Osteocyte (in vitro differentiated cells): ENCODE measurements around the gene DYNC1I1. TPM values are rescaled to one million over a fixed set of nuclear protein-coding genes. Genes with fewer than 3 reads are reported as not detected.

Experiments
- DNase-seq: peaks from one replicate; pipeline ENCODE4 v3.0.0; 2021; ENCODE audit warnings: mixed read lengths; ENCODE audit not compliant: unreplicated experiment; ENCODE audit errors: extremely low spot score
- H3K27ac Mint-ChIP-seq: one replicate; pipeline ENCODE4 v1.8.0; 2021; ENCODE audit warnings: mild to moderate bottlenecking, mixed read lengths; ENCODE audit not compliant: unreplicated experiment
- H3K27me3 Mint-ChIP-seq: one replicate; pipeline ENCODE4 v1.8.0; 2021; ENCODE audit warnings: mixed read lengths; ENCODE audit not compliant: unreplicated experiment
- H3K36me3 Mint-ChIP-seq: one replicate; pipeline ENCODE4 v1.8.0; 2021; ENCODE audit warnings: mixed read lengths; ENCODE audit not compliant: unreplicated experiment
- H3K4me1 Mint-ChIP-seq: one replicate; pipeline ENCODE4 v1.8.0; 2021; ENCODE audit warnings: mixed read lengths; ENCODE audit not compliant: unreplicated experiment
- H3K4me3 Mint-ChIP-seq: one replicate; pipeline ENCODE4 v1.8.0; 2021; ENCODE audit warnings: mild to moderate bottlenecking, moderate library complexity, mixed read lengths; ENCODE audit not compliant: unreplicated experiment
- H3K9me3 Mint-ChIP-seq: one replicate; pipeline ENCODE4 v1.8.0; 2021; ENCODE audit warnings: mixed read lengths; ENCODE audit not compliant: unreplicated experiment
- total RNA-seq: library from RNA; stranded (reverse); gene quantifications from 2 replicates; pipeline ENCODE4 v1.2.1, GENCODE V29; 2021
- TF ChIP-seq, protein P1 (sequence below): fragments of 200-600 bp; sonication (generic); IDR thresholded peaks from 2 replicates; pipeline ENCODE4 v1.5.0; 2021; ENCODE audit warnings: antibody characterized with exemption, mild to moderate bottlenecking, moderate library complexity

DYNC1I1 gene
- total RNA-seq, 1 donor from 2014 or later = 43.3 TPM

DNA sequence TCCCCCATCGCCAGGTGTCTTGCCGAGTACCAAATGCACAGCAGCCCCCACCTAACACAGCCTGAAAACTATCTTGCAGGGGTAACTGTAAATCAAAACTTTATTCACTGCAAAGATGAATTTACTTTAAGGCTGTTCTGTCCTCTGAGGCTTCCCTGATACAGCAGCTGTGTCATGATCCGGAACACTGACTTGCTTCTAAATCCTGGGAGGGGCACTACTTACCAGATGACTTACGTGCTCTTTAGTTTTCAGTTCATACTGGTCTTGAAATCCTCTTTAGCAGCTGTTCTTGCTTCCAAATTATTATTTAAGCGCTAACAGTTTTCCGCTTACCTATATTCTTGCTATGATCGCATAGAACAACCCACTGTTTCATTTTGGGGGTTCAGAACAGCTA, 4.9 kb downstream of the DYNC1I1 start:
- no peak overlapping the region for H3K27ac Mint-ChIP-seq
- H3K4me1 Mint-ChIP-seq = peaks cover 82% of the 10 kb centered on the region

DNA sequence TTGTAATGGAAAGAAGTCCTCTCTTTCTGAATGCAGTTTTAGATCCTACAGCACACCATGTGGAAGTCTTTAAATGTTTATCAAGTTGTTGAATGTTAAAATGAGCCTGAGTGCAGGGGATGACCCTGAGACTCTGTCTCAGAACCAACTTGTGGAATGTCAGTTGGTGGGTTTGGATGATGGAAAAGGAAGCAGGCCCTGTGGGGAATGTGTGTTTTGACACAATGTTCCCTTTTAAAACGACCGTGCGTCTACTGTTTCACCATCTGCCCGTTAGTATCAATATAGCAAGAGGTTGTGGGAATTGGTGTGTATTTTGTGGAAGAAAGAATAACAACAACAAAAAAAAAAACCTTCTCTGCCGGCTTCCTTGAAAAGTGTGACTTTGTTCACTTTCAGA, 8.3 kb downstream of the DYNC1I1 start:
- peak overlapping the region; percentile 85 for H3K27ac Mint-ChIP-seq

More for the DNA sequence above, 4.9 kb downstream of the DYNC1I1 start:
- Mint-ChIP-seq H3K27me3 (no peaks in the 10 kb centered on the region), H3K36me3 (peaks cover 9% of the 10 kb centered on the region), H3K4me3 (no peak overlapping the region), H3K9me3 (no peaks in the 10 kb centered on the region)
- TF ChIP-seq, protein P1, sequence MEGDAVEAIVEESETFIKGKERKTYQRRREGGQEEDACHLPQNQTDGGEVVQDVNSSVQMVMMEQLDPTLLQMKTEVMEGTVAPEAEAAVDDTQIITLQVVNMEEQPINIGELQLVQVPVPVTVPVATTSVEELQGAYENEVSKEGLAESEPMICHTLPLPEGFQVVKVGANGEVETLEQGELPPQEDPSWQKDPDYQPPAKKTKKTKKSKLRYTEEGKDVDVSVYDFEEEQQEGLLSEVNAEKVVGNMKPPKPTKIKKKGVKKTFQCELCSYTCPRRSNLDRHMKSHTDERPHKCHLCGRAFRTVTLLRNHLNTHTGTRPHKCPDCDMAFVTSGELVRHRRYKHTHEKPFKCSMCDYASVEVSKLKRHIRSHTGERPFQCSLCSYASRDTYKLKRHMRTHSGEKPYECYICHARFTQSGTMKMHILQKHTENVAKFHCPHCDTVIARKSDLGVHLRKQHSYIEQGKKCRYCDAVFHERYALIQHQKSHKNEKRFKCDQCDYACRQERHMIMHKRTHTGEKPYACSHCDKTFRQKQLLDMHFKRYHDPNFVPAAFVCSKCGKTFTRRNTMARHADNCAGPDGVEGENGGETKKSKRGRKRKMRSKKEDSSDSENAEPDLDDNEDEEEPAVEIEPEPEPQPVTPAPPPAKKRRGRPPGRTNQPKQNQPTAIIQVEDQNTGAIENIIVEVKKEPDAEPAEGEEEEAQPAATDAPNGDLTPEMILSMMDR = no peak
- DNase-seq = no peak

DNA sequence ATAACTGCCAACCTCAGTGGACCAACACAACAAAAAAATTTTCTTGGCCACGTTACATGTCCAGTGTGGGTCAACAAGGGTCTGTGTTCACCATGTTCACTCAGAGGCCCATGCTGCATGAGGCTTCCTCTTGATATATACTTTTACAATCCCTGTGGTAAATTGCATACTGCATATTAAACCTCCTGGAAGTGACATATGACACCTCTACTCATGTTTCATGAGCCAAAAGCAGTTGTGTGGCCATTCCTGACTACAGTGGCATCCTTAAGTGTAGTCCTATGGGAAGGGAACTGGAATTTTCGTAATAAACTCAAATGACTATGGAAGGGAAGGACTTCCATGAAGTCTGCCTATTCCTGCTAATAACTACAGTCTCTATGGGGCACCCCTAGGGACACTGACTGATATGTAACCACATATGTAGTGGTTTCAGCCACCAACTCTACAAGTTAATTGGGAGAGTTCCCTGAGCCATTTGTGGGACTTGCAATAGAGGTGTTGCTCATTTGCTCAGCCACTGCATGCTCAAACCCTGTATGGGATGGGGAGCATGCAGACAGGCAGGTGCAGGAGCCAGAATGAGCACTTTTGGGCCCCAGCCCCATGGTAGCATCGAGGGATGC, 9.7 kb downstream of the DYNC1I1 start:
- Mint-ChIP-seq H3K9me3 (peaks cover 6% of the 10 kb centered on the region), H3K27me3 (no peaks in the 10 kb centered on the region), H3K4me1 (peaks cover 79% of the 10 kb centered on the region), H3K36me3 (peaks cover 15% of the 10 kb centered on the region), H3K27ac (peak overlapping the region; percentile 85), H3K4me3 (no peak overlapping the region)
- no peak for DNase-seq
- TF ChIP-seq, protein P1 = no peak

More for the DNA sequence above, 8.3 kb downstream of the DYNC1I1 start:
- peaks cover 15% of the 10 kb centered on the region for H3K36me3 Mint-ChIP-seq
- H3K27me3 Mint-ChIP-seq = no peaks in the 10 kb centered on the region
- peak overlapping the region; percentile 11 for H3K4me3 Mint-ChIP-seq
- TF ChIP-seq, protein P1 = no peak
- H3K9me3 Mint-ChIP-seq = peaks cover 6% of the 10 kb centered on the region
- H3K4me1 Mint-ChIP-seq = peaks cover 85% of the 10 kb centered on the region
- DNase-seq = no peak

DNA sequence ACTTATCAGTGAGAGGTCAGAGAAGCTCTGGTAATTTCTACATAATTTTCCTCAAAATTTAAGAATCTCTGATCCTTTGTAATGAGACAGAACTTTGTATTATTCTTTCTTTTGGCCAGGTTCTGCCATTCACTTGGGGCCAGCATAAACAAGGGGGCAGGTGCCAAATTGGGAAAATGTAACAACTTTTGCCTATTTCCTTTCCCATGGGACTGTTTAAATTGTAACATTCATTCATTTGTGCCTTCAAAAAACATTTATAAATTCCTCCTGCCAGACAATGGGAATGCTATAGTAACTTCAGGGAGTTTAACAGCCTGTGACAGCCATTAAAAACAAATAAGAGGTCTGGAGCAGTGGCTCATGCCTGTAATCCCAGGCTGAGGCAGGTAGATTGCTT, 12.4 kb downstream of the DYNC1I1 start:
- Mint-ChIP-seq H3K9me3 (peaks cover 6% of the 10 kb centered on the region), H3K27ac (peak overlapping the region; percentile 2), H3K4me1 (peaks cover 61% of the 10 kb centered on the region), H3K4me3 (no peak overlapping the region), H3K36me3 (peaks cover 11% of the 10 kb centered on the region), H3K27me3 (no peaks in the 10 kb centered on the region)
- TF ChIP-seq, protein P1 = no peak
- no peak for DNase-seq

DNA sequence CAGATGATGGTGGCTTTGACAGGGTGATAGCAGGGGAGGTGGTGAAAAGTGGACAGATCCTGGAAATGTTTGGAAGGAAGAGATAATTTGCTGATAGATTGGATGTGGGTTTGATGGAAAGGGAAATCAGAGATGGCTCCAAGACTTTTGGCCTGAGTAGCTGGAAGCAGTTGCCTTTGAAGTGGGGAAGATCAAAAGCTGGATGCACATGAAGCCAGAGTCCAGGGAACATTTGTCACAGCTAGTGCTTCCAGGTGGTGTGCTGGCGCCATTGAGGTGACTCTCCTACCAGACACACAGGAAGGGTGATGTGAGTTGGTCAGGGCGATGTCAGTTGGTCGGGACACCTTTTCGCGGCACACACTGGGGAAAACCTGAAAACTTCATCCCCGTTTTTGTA, 15.9 kb downstream of the DYNC1I1 start:
- H3K4me1 Mint-ChIP-seq = peaks cover 33% of the 10 kb centered on the region
- peaks cover 17% of the 10 kb centered on the region for H3K9me3 Mint-ChIP-seq
- peaks cover 19% of the 10 kb centered on the region for H3K36me3 Mint-ChIP-seq
- TF ChIP-seq, protein P1 = no peak
- H3K4me3 Mint-ChIP-seq = no peak overlapping the region
- DNase-seq = no peak
- no peak overlapping the region for H3K27ac Mint-ChIP-seq
- H3K27me3 Mint-ChIP-seq = no peaks in the 10 kb centered on the region
